ENCODE results near the gene TOPORS.

DNA sequence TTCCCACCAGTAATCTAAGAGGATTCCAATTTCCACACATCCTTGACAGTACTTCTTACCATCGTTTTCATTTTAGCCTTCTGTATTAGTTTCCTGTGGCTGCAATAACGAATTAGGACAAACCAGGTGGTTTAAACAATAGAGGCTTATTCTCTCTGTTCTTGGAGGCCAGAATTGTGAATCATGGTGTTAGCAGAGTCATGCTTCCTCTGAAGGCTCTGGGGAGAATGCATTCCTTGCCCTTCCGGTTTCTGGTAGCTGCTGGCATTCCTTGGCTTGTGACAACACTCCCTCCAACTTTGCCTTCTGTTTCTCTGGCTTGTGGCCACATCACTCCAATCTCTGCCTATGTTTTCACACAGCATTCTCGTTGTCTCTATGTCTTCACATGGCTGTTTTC lies 49.9 kb downstream of the TOPORS start:
- TF ChIP-seq, protein P1, sequence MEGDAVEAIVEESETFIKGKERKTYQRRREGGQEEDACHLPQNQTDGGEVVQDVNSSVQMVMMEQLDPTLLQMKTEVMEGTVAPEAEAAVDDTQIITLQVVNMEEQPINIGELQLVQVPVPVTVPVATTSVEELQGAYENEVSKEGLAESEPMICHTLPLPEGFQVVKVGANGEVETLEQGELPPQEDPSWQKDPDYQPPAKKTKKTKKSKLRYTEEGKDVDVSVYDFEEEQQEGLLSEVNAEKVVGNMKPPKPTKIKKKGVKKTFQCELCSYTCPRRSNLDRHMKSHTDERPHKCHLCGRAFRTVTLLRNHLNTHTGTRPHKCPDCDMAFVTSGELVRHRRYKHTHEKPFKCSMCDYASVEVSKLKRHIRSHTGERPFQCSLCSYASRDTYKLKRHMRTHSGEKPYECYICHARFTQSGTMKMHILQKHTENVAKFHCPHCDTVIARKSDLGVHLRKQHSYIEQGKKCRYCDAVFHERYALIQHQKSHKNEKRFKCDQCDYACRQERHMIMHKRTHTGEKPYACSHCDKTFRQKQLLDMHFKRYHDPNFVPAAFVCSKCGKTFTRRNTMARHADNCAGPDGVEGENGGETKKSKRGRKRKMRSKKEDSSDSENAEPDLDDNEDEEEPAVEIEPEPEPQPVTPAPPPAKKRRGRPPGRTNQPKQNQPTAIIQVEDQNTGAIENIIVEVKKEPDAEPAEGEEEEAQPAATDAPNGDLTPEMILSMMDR (IDR thresholded peaks at IDR 0.05; ENCODE audit: insufficient read depth, low read length, poor library complexity, severe bottlenecking), result no peak
- no peak for TF ChIP-seq EZH2phosphoT487 (conservative IDR thresholded peaks at IDR 0.05; ENCODE audit: low read length)
